ENCODE data around the gene B3GNT8.
"Not testable (repeated sequence)": the region's sequence is repeated elsewhere in the genome, so short reads cannot be mapped to it uniquely, and the experiment has no call there.

The B3GNT8 gene

GRCh38 chr19:41426952-41427646 is at the start of gene B3GNT8:
B3GNT8 (minus strand) TSS chr19:41427374; CDS start chr19:41426778, 596 bp downstream.
- DNase-seq: peak; percentile 73

GRCh38 chr19:41476583-41476982 is 49.4 kb upstream of the B3GNT8 start:
- no peak for DNase-seq

- not testable (repeated sequence) for DNase-seq
Measured at GRCh38 chr19:41463257-41464256, 36.4 kb upstream of the B3GNT8 start.

- DNase-seq: no peak
Measured at GRCh38 chr19:41462497-41462896, 35.3 kb upstream of the B3GNT8 start.

GRCh38 chr19:41457241-41457640 is 30.1 kb upstream of the B3GNT8 start:
- DNase-seq: no peak

- no peak for DNase-seq
Measured at GRCh38 chr19:41456342-41456918, 29.3 kb upstream of the B3GNT8 start.

- no peak for DNase-seq
Measured at GRCh38 chr19:41455936-41456335, 28.8 kb upstream of the B3GNT8 start.

- DNase-seq: no peak
Measured at GRCh38 chr19:41452584-41453275, 25.6 kb upstream of the B3GNT8 start.

GRCh38 chr19:41449865-41450178 is 22.6 kb upstream of the B3GNT8 start:
- no peak for DNase-seq

GRCh38 chr19:41449079-41449864 is 22.1 kb upstream of the B3GNT8 start:
- peak; percentile 79 for DNase-seq

GRCh38 chr19:41447732-41448332 is 20.7 kb upstream of the B3GNT8 start:
- DNase-seq: no peak

GRCh38 chr19:41445575-41445974 is 18.4 kb upstream of the B3GNT8 start:
- DNase-seq: no peak

- no peak for DNase-seq
Measured at GRCh38 chr19:41443813-41444455, 16.8 kb upstream of the B3GNT8 start.

- no peak for DNase-seq
Measured at GRCh38 chr19:41442473-41443355, 15.5 kb upstream of the B3GNT8 start, which contains the start of gene ERICH4. ERICH4 (plus strand) TSS chr19:41443156; CDS start chr19:41443170, 14 bp downstream.

- DNase-seq: no peak
Measured at GRCh38 chr19:41441321-41441945, 14.3 kb upstream of the B3GNT8 start.

GRCh38 chr19:41439441-41440222 is 12.5 kb upstream of the B3GNT8 start, which contains the start of gene DMAC2:
DMAC2 (minus strand) TSS chr19:41439912; CDS start chr19:41439899, 13 bp downstream.
- peak; percentile 100 for DNase-seq

GRCh38 chr19:41437944-41438574 is 10.9 kb upstream of the B3GNT8 start:
- DNase-seq: no peak

GRCh38 chr19:41436674-41436951 is 9.4 kb upstream of the B3GNT8 start:
- DNase-seq: no peak

Measured in NCI-H82 (cell line).